Gastroesophageal sphincter (tissue), 4 donors: ENCODE measurements around the gene DNAH17. TPM values are rescaled to one million over a fixed set of nuclear protein-coding genes. Genes with fewer than 3 reads are reported as not detected.

Source experiments
- ATAC-seq: fragments of 150-250 bp; one replicate; pipeline ENCODE4 v1.9.1; 2016; ENCODE audit warnings: mild to moderate bottlenecking, moderate library complexity
- H3K27ac ChIP-seq, 4 donors: fragments of 200-600 bp; sonication (generic) in 3 of 4; 1 replicate in 3 of 4; 2 replicates in 1 of 4; pipeline ENCODE4 v1.5.1; 2016 to 2019
- H3K27me3 ChIP-seq: fragments of 200-600 bp; sonication (generic); one replicate; pipeline ENCODE4 v1.5.1; 2019
- H3K36me3 ChIP-seq, 2 donors: fragments of 200-600 bp; sonication (generic); one replicate each; pipeline ENCODE4 v1.5.1; 2019; ENCODE audit warnings: control low read depth in 1 of 2
- H3K4me1 ChIP-seq, 3 donors: fragments of 200-600 bp; sonication (generic); 1 replicate in 2 of 3; 2 replicates in 1 of 3; pipeline ENCODE4 v1.5.1; 2016 to 2019; ENCODE audit warnings: control low read depth in 2 of 3
- H3K4me3 ChIP-seq, 2 donors: fragments of 200-600 bp; sonication (generic); one replicate each; pipeline ENCODE4 v1.5.1; 2019; ENCODE audit warnings: mild to moderate bottlenecking in 1 of 2, moderate library complexity in 1 of 2
- H3K9me3 ChIP-seq, 3 donors: fragments of 200-600 bp; sonication (generic); one replicate each; pipeline ENCODE4 v1.5.1; 2017 to 2019; ENCODE audit warnings: control low read depth in 2 of 3
- CTCF ChIP-seq, 4 experiments: fragments of 200-600 bp in 2 of 4; fragments of 450-650 bp in 2 of 4; sonication (generic) in 1 of 4; IDR thresholded peaks; one replicate each; pipeline ENCODE4 v1.5.1; 2017 to 2019; ENCODE audit warnings: antibody characterized with exemption in 4 of 4, mild to moderate bottlenecking in 2 of 4, moderate library complexity in 2 of 4
- EP300 ChIP-seq: sonication (generic); formaldehyde crosslinking; IDR thresholded peaks from one replicate; pipeline ENCODE4 v1.6.1; 2017; ENCODE audit warnings: antibody characterized with exemption, mild to moderate bottlenecking
- POLR2A ChIP-seq, 2 donors: fragments of 450-650 bp; IDR thresholded peaks; one replicate each; pipeline ENCODE4 v1.6.1; 2017; ENCODE audit warnings: antibody characterized with exemption in 2 of 2, mild to moderate bottlenecking in 2 of 2, moderate library complexity in 1 of 2
- POLR2AphosphoS5 ChIP-seq: sonication (generic); formaldehyde crosslinking; IDR thresholded peaks from one replicate; pipeline ENCODE4 v1.6.1; 2017; ENCODE audit warnings: antibody characterized with exemption
- WGBS, 2 donors: methylation state at CpG; one replicate each; pipeline ENCODE4 v1.1.5; 2018; ENCODE audit warnings: low coverage in 1 of 2; 5-methylcytosine and 5-hydroxymethylcytosine counted together
- total RNA-seq, 4 donors: library from RNA; depleted of rRNA; stranded (reverse); fragments of >200 nt; gene quantifications; one replicate each; pipeline ENCODE4 v1.1.0, GENCODE V29; 2016

Gene DNAH17
- total RNA-seq, 4 donors from 2014 or later = 0.15 TPM; not detected in 3

GRCh38 chr17:78512976-78513375 is 64.2 kb downstream of the DNAH17 start:
- 50 to 81% methylated on average over 4 of the region's 4 CpGs for WGBS, 2 donors
- Histone ChIP-seq H3K4me1 (no peaks in the 10 kb centered on the region), H3K4me3 (no peak overlapping the region), H3K27ac (no peak overlapping the region), H3K36me3 (no peaks in the 10 kb centered on the region), H3K27me3 (no peaks in the 10 kb centered on the region), H3K9me3 (peaks cover 0 to 4% (median 0%) of the 10 kb centered on the region in 3 donors)
- TF ChIP-seq POLR2A (IDR thresholded peaks at IDR 0.05) = no peak
- TF ChIP-seq CTCF (IDR thresholded peaks at IDR 0.05) = no peak
- TF ChIP-seq EP300 = no peak
- no peak for TF ChIP-seq POLR2AphosphoS5
- ATAC-seq = no peak

- whole genome bisulfite sequencing, 2 donors = 84 to 96% methylated on average over 7 to 10 of the region's 28 CpGs
- Histone ChIP-seq H3K36me3 (no peaks in the 10 kb centered on the region), H3K4me1 (no peaks in the 10 kb centered on the region), H3K4me3 (no peak overlapping the region), H3K27me3 (no peaks in the 10 kb centered on the region), H3K27ac (no peak overlapping the region), H3K9me3 (peaks cover 0 to 4% (median 0%) of the 10 kb centered on the region in 3 donors)
- TF ChIP-seq POLR2A (IDR thresholded peaks at IDR 0.05) = no peak
- TF ChIP-seq EP300 = no peak
- no peak for TF ChIP-seq POLR2AphosphoS5
- TF ChIP-seq CTCF (IDR thresholded peaks at IDR 0.05) = no peak
- ATAC-seq = no peak
These were observed 66.8 kb downstream of the DNAH17 start for GRCh38 chr17:78510141-78511075.

- Histone ChIP-seq H3K27me3 (no peaks in the 10 kb centered on the region), H3K9me3 (peaks cover 0 to 4% (median 0%) of the 10 kb centered on the region in 3 donors), H3K27ac (no peak overlapping the region), H3K36me3 (no peaks in the 10 kb centered on the region), H3K4me3 (no peak overlapping the region), H3K4me1 (no peaks in the 10 kb centered on the region)
- TF ChIP-seq CTCF (IDR thresholded peaks at IDR 0.05) = no peak
- TF ChIP-seq POLR2AphosphoS5 = no peak
- no peak for TF ChIP-seq EP300
- no peak for TF ChIP-seq POLR2A (IDR thresholded peaks at IDR 0.05)
- no CpG with 5 or more reads among the region's 11 CpGs for WGBS, 2 donors
- ATAC-seq = no peak
These were observed 69.7 kb downstream of the DNAH17 start for GRCh38 chr17:78507526-78507925.

GRCh38 chr17:78506454-78507309 is 70.5 kb downstream of the DNAH17 start:
- H3K27me3 ChIP-seq = no peaks in the 10 kb centered on the region
- no peak for ATAC-seq
- no peak overlapping the region for H3K27ac ChIP-seq
- H3K4me3 ChIP-seq = no peak overlapping the region
- TF ChIP-seq CTCF (IDR thresholded peaks at IDR 0.05) = no peak
- TF ChIP-seq EP300 = no peak
- no peak for TF ChIP-seq POLR2AphosphoS5
- TF ChIP-seq POLR2A (IDR thresholded peaks at IDR 0.05) = no peak
- H3K9me3 ChIP-seq = no peaks in the 10 kb centered on the region
- WGBS, 2 donors = 59 to 78% methylated on average over 8 to 12 of the region's 20 CpGs
- no peaks in the 10 kb centered on the region for H3K36me3 ChIP-seq
- H3K4me1 ChIP-seq = no peaks in the 10 kb centered on the region
